Mucosa of descending colon (tissue), 3 donors: Measurements from ENCODE around the gene AGR2. TPM values are rescaled to one million over a fixed set of nuclear protein-coding genes. Genes with fewer than 3 reads are reported as not detected.

Source experiments
- ATAC-seq: fragments of 200-7000 bp; cut with Tn5 transposase; one replicate; pipeline ENCODE4 v1.9.1; 2020; ENCODE audit warnings: mild to moderate bottlenecking, moderate library complexity
- DNase-seq, 3 donors: peaks; one replicate each; pipeline ENCODE4 v3.0.0-alpha.2; 2020
- H3K36me3 ChIP-seq: fragments of 200-600 bp; one replicate; pipeline ENCODE4 v1.8.0; 2021; ENCODE audit warnings: low read depth, mild to moderate bottlenecking
- H3K4me1 ChIP-seq: fragments of 200-600 bp; one replicate; pipeline ENCODE4 v1.8.0; 2021; ENCODE audit warnings: low read depth, mild to moderate bottlenecking
- H3K4me3 ChIP-seq: fragments of 200-600 bp; one replicate; pipeline ENCODE4 v1.8.0; 2021; ENCODE audit warnings: mild to moderate bottlenecking
- H3K9me3 ChIP-seq: fragments of 200-600 bp; one replicate; pipeline ENCODE4 v1.8.0; 2021; ENCODE audit warnings: mild to moderate bottlenecking
- CTCF ChIP-seq: fragments of 200-600 bp; IDR thresholded peaks from one replicate; pipeline ENCODE4 v1.8.0; 2022; ENCODE audit warnings: antibody characterized with exemption, mild to moderate bottlenecking
- intact Hi-C, 2 donors: fragments of 100-400 bp; cut with DNase I in 1 of 2; cut with micrococcal nuclease in 1 of 2; formaldehyde crosslinking; loops; one replicate each; pipeline versions ENCODE4 v1.11.0 to v1.11.1; 2022; cut with DNase I, micrococcal nuclease
- total RNA-seq, 3 donors: library from RNA; stranded (reverse); fragmentation: NEBNext Ultra II Directional in 2 of 3; extraction: Animal tissue kit (Norgen Biotek cat#: 25700) in 2 of 3; gene quantifications; one replicate each; pipeline versions ENCODE4 v1.2.1 to v1.2.4, GENCODE V29; 2021 to 2023
- donor health status: DM: no; HTN: no; CAD: no; lungs with moderate emphysema.
- donor health status: DM: no; HTN: no; CAD: no.
- donor health status: DM: no; HTN: yes; CAD: no.

Gene AGR2
- total RNA-seq, 3 donors from 2014 or later = 191 to 861 (median 775) TPM

- no peak for ATAC-seq
- DNase-seq = no peak
- intact Hi-C loops = no loop called here
- Histone ChIP-seq H3K4me3 (no peak overlapping the region), H3K4me1 (peaks cover 19% of the 10 kb centered on the region), H3K9me3 (no peaks in the 10 kb centered on the region), H3K36me3 (no peaks in the 10 kb centered on the region)
- TF ChIP-seq CTCF = no peak
Observed at GRCh38 chr7:16818732-16819131, 13.9 kb upstream of the AGR2 start.

GRCh38 chr7:16817536-16817935, 12.7 kb upstream of the AGR2 start:
- intact Hi-C loops = no loop called here
- Histone ChIP-seq H3K36me3 (no peaks in the 10 kb centered on the region), H3K9me3 (no peaks in the 10 kb centered on the region), H3K4me1 (peaks cover 30% of the 10 kb centered on the region), H3K4me3 (no peak overlapping the region)
- DNase-seq = no peak
- peak; percentile 55 for ATAC-seq
- no peak for TF ChIP-seq CTCF

GRCh38 chr7:16816824-16817223, 12.0 kb upstream of the AGR2 start:
- intact Hi-C loops = no loop called here
- Histone ChIP-seq H3K4me3 (no peak overlapping the region), H3K9me3 (no peaks in the 10 kb centered on the region), H3K36me3 (no peaks in the 10 kb centered on the region), H3K4me1 (peaks cover 37% of the 10 kb centered on the region)
- TF ChIP-seq CTCF = no peak
- ATAC-seq = peak; percentile 43
- peak in 1 of 3 donors; percentile 35 for DNase-seq

GRCh38 chr7:16815001-16815400, 10.2 kb upstream of the AGR2 start:
- intact Hi-C loops = no loop called here

GRCh38 chr7:16813232-16813616, 8.4 kb upstream of the AGR2 start:
- Histone ChIP-seq H3K9me3 (no peaks in the 10 kb centered on the region), H3K4me1 (peaks cover 40% of the 10 kb centered on the region), H3K4me3 (no peak overlapping the region), H3K36me3 (no peaks in the 10 kb centered on the region)
- intact Hi-C loops = no loop called here
- DNase-seq = no peak
- no peak for TF ChIP-seq CTCF
- ATAC-seq = no peak

More at GRCh38 chr7:16815001-16815400, 10.2 kb upstream of the AGR2 start:
- Histone ChIP-seq H3K4me3 (no peak overlapping the region), H3K9me3 (no peaks in the 10 kb centered on the region), H3K36me3 (no peaks in the 10 kb centered on the region), H3K4me1 (peaks cover 37% of the 10 kb centered on the region)
- DNase-seq = peak in 2 of 3 donors; percentile 58 to 70
- peak; percentile 68 for ATAC-seq
- no peak for TF ChIP-seq CTCF
